Smooth muscle cell (in vitro differentiated cells): ENCODE measurements around the gene MAST4. TPM values are rescaled to one million over a fixed set of nuclear protein-coding genes. Genes with fewer than 3 reads are reported as not detected.

Experiments used
- DNase-seq: peaks from one replicate; lab custom pipeline; 2025; ENCODE audit not compliant: unreplicated experiment; lab: John Stamatoyannopoulos, UW
- H2AFZ ChIP-seq: fragments of 200-600 bp; sonication (generic); 2 replicates; pipeline ENCODE4 v1.6.0; 2016; ENCODE audit warnings: antibody characterized with exemption, low read depth, mild to moderate bottlenecking
- H3F3A ChIP-seq: fragments of 200-600 bp; sonication (generic); 2 replicates; pipeline ENCODE4 v1.6.0; 2017; ENCODE audit warnings: antibody characterized with exemption, low read depth
- H3K27ac ChIP-seq: fragments of 200-600 bp; sonication (generic); 2 replicates; pipeline ENCODE4 v1.5.1; 2016; ENCODE audit warnings: low read depth, mild to moderate bottlenecking
- H3K27me3 ChIP-seq: fragments of 200-600 bp; sonication (generic); 2 replicates; pipeline ENCODE4 v1.6.1; 2016; ENCODE audit warnings: low read depth, mild to moderate bottlenecking
- H3K36me3 ChIP-seq: fragments of 200-600 bp; sonication (generic); 2 replicates; pipeline ENCODE4 v1.5.1; 2016; ENCODE audit warnings: low read depth
- H3K4me1 ChIP-seq: fragments of 200-600 bp; sonication (generic); 2 replicates; pipeline ENCODE4 v1.5.1; 2016; ENCODE audit warnings: low read depth
- H3K4me2 ChIP-seq: fragments of 200-600 bp; sonication (generic); 2 replicates; pipeline ENCODE4 v1.6.0; 2016; ENCODE audit warnings: mild to moderate bottlenecking
- H3K4me3 ChIP-seq: fragments of 200-600 bp; sonication (generic); 2 replicates; pipeline ENCODE4 v1.5.1; 2016; ENCODE audit warnings: mild to moderate bottlenecking
- H3K79me2 ChIP-seq: fragments of 200-600 bp; sonication (generic); 2 replicates; pipeline ENCODE4 v1.6.0; 2016; ENCODE audit warnings: low read depth, mild to moderate bottlenecking
- H3K9ac ChIP-seq: fragments of 200-600 bp; sonication (generic); 2 replicates; pipeline ENCODE4 v1.6.0; 2016; ENCODE audit warnings: low read depth
- H3K9me3 ChIP-seq: fragments of 200-600 bp; sonication (generic); replicated peaks from 2 replicates; pipeline ENCODE4 v1.5.1; 2016; ENCODE audit warnings: low read depth
- H4K20me1 ChIP-seq: fragments of 200-600 bp; sonication (generic); 2 replicates; pipeline ENCODE4 v1.6.0; 2016; ENCODE audit warnings: low read depth
- CTCF ChIP-seq: fragments of 200-600 bp; sonication (generic); IDR thresholded peaks from 2 replicates; pipeline ENCODE4 v1.5.1; 2017; ENCODE audit warnings: borderline replicate concordance, mild to moderate bottlenecking, antibody characterized with exemption; ENCODE audit not compliant: insufficient read depth, poor library complexity, severe bottlenecking
- WGBS: methylation state at CpG from one replicate; pipeline ENCODE4 v1.1.7; 2016; ENCODE audit warnings: low lambda C conversion rate; 5-methylcytosine and 5-hydroxymethylcytosine counted together
- polyA plus RNA-seq: library from polyadenylated mRNA; unstranded; fragments of >200 nt; fragmentation: Nextera tagmentation; extraction: Ambion mirVana; gene quantifications from 2 replicates; pipeline ENCODE4 v1.2.1, GENCODE V29; 2016
- total RNA-seq: library from RNA; depleted of rRNA; stranded (reverse); fragments of >200 nt; gene quantifications from 2 replicates; pipeline ENCODE4 v1.2.3, GENCODE V29; 2014

The MAST4 gene
- total and polyA plus RNA-seq, 2 experiments from 2014 or later, result 6.3 to 24.0 TPM

- Histone ChIP-seq H3K36me3 (no peaks in the 10 kb centered on the region), H4K20me1 (no peaks in the 10 kb centered on the region), H3K27ac (no peak overlapping the region), H3K4me3 (no peak overlapping the region), H3K9me3 (no peaks in the 10 kb centered on the region), H3K27me3 (no peaks in the 10 kb centered on the region), H3F3A (no peaks in the 10 kb centered on the region), H3K4me2 (no peak overlapping the region), H2AFZ (no peak overlapping the region), H3K4me1 (no peaks in the 10 kb centered on the region), H3K79me2 (no peaks in the 10 kb centered on the region), H3K9ac (no peak overlapping the region)
- TF ChIP-seq CTCF, result no peak
- DNase-seq, result no peak
- 42% methylated on average over 1 of the region's 1 CpG for WGBS
Observed at GRCh38 chr5:66886941-66887340, 290.7 kb downstream of the MAST4 start.

DNA sequence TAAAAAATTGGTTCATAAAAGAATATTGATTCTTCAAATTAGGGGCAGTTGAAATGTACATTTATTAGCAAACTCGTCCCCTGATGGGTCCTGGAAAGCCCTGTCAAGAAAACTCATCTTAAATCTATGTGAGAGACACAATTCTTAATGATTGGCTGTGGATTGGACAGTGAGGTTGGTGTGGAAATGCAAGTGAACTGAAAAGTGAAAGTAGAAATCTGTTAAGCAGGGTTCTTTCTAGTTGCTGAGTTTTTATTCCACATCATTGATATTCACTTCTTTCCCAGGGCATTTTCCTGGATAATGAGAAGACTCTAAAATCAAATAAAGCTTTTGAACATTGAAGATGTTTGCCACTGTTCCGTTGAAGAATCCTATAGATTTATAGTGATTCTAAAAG lies 292.4 kb downstream of the MAST4 start:
- no peak overlapping the region for H3K4me2 ChIP-seq
- H2AFZ ChIP-seq, result no peak overlapping the region
- no peak overlapping the region for H3K4me3 ChIP-seq
- no peaks in the 10 kb centered on the region for H3K4me1 ChIP-seq
- no peak for DNase-seq
- H3K27ac ChIP-seq, result no peak overlapping the region
- TF ChIP-seq CTCF, result no peak
- H3K36me3 ChIP-seq, result no peaks in the 10 kb centered on the region
- no peaks in the 10 kb centered on the region for H4K20me1 ChIP-seq
- H3K27me3 ChIP-seq, result no peaks in the 10 kb centered on the region
- H3K9me3 ChIP-seq, result no peaks in the 10 kb centered on the region
- no peaks in the 10 kb centered on the region for H3K79me2 ChIP-seq
- no peaks in the 10 kb centered on the region for H3F3A ChIP-seq
- no peak overlapping the region for H3K9ac ChIP-seq
- WGBS, result 45% methylated on average over 2 of the region's 2 CpGs

DNA sequence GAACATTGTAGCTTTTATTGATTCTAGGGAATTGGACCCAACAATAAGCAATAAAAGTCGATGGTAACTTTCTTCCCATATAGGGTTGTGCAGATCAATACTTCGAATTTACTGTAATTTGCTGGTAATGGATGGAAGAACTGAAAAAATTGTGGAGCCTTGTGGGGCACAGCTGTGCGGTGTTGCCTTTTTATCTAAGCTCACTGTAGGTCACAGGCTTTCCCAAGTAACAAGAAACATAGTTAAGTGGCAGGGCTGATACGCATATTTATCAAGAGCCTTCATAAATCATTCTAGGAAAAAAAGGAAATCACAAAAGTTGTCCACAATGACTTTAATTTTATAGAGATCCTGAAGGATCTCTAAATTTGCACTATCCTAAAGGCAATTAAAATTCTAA lies 292.9 kb downstream of the MAST4 start:
- no peak for TF ChIP-seq CTCF
- Histone ChIP-seq H3K4me2 (no peak overlapping the region), H3F3A (no peaks in the 10 kb centered on the region), H3K79me2 (no peaks in the 10 kb centered on the region), H3K27ac (no peak overlapping the region), H3K4me1 (no peaks in the 10 kb centered on the region), H3K36me3 (no peaks in the 10 kb centered on the region), H3K27me3 (no peaks in the 10 kb centered on the region), H4K20me1 (no peaks in the 10 kb centered on the region), H3K9me3 (no peaks in the 10 kb centered on the region), H2AFZ (no peak overlapping the region), H3K9ac (no peak overlapping the region), H3K4me3 (no peak overlapping the region)
- 87% methylated on average over 4 of the region's 4 CpGs for WGBS
- DNase-seq, result no peak

DNA sequence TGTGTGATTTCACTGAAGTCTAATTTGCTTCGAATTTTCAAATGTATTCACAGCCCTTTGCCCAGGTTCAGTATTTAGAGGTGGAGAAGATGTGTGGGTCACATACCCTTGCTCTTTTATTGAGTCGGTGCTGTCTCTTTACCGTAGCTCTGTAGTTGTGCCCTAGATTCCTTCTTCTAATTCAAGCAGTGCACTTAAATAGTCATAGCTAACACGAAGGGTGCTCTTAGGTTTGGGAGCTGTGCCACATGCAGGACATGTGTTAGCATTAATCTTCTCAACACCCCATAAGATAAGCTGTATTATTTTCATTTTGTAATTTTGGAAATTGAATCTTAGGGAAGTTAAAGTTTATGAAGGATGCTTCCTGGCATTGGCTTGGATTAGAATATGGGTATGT lies 293.3 kb downstream of the MAST4 start:
- Histone ChIP-seq H3K27me3 (no peaks in the 10 kb centered on the region), H2AFZ (no peak overlapping the region), H3K4me3 (no peak overlapping the region), H3F3A (no peaks in the 10 kb centered on the region), H3K4me2 (no peak overlapping the region), H3K36me3 (no peaks in the 10 kb centered on the region), H3K4me1 (no peaks in the 10 kb centered on the region), H3K9ac (no peak overlapping the region), H3K27ac (no peak overlapping the region), H3K9me3 (no peaks in the 10 kb centered on the region), H4K20me1 (no peaks in the 10 kb centered on the region), H3K79me2 (no peaks in the 10 kb centered on the region)
- WGBS, result 85% methylated on average over 4 of the region's 4 CpGs
- DNase-seq, result no peak
- no peak for TF ChIP-seq CTCF
